ENCODE measurements around the gene ZFAND2A. TPM values are rescaled to one million over a fixed set of nuclear protein-coding genes. Genes with fewer than 3 reads are reported as not detected.
"Not testable (repeated sequence)": the region's sequence is repeated elsewhere in the genome, so short reads cannot be mapped to it uniquely, and the experiment has no call there.

ZFAND2A gene
- total and polyA plus RNA-seq, 12 donors = 11.8 to 54.1 (median 20.2) TPM

DNA sequence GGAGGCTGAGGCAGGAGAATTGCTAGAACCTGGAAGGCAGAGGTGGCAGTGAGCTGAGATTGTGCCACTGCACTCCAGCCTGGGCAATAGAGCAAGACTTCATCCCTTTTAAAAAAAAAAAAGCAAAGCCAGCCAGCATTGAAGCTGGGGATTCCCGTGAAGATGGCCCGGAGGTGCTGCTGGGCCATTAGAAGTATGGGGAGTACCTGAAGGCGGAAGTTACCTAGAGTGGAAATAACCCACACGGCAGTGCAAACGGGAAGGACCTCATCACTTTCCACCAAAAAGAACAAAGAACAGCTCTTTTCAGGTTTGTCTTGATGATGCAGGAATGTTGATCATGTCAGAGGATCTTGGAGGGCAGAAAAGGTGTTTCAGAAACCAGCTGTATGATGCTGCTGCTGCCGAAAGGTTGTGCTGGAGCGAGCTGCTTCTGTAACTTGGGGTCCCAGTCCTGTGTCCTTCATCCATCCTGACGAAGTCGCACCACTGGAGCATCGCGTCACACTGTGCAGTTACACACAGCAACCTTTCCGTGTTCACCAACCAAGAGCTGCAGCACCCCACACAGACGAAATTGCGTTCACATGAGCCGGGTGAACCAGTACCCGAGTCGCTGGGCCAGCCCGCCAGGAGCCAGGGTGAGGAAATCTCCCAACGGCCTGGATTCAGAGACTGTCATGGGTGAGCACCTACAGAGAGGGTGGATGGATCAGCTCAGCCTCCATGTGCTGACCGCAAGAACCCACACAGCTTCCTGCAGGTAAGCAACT lies 8.2 kb downstream of the ZFAND2A start:
- no peaks in the 10 kb centered on the region for H3K4me1 ChIP-seq (replicated peaks in 1 of 2)
- no peaks in the 10 kb centered on the region for H3K9me3 ChIP-seq (replicated peaks in 1 of 3)
- H3K27ac ChIP-seq = no peak overlapping the region
- no peak for TF ChIP-seq POLR2A (IDR thresholded peaks at IDR 0.05)
- TF ChIP-seq, protein P1, sequence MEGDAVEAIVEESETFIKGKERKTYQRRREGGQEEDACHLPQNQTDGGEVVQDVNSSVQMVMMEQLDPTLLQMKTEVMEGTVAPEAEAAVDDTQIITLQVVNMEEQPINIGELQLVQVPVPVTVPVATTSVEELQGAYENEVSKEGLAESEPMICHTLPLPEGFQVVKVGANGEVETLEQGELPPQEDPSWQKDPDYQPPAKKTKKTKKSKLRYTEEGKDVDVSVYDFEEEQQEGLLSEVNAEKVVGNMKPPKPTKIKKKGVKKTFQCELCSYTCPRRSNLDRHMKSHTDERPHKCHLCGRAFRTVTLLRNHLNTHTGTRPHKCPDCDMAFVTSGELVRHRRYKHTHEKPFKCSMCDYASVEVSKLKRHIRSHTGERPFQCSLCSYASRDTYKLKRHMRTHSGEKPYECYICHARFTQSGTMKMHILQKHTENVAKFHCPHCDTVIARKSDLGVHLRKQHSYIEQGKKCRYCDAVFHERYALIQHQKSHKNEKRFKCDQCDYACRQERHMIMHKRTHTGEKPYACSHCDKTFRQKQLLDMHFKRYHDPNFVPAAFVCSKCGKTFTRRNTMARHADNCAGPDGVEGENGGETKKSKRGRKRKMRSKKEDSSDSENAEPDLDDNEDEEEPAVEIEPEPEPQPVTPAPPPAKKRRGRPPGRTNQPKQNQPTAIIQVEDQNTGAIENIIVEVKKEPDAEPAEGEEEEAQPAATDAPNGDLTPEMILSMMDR (IDR thresholded peaks at IDR 0.05) = no peak
- H3K36me3 ChIP-seq (replicated peaks in 1 of 2) = peaks cover 0 to 56% of the 10 kb centered on the region in 2 donors
- no peak for DNase-seq
- no peaks in the 10 kb centered on the region for H3K27me3 ChIP-seq
- intact Hi-C loops (cut with DNase I) = no loop called here
- WGBS, 4 donors = 89 to 92% (median 91%) methylated on average over 19 to 20 of the region's 20 CpGs
- no peak overlapping the region for H3K4me3 ChIP-seq

DNA sequence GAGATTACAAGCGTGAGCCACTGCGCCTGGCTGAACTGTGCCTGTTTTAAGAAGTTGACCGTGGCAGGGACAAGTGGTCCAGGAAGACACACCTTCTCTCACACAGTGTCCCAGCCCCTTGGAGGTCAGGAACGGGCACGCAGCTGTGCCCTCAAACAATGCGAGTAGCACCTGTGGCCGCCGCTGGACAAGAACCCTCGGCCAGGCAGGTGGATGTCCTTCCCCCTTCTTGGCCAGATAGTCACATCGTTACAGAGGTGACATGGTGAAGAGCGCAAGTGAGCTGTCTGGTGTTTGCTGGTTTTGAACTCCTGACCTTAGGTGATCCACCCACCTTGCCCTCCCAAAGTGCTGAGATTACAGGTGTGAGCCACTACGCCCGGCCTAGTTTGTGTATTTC lies 8.8 kb downstream of the ZFAND2A start:
- DNase-seq = no peak
- no peaks in the 10 kb centered on the region for H3K27me3 ChIP-seq
- intact Hi-C loops (cut with DNase I) = no loop called here
- no peaks in the 10 kb centered on the region for H3K9me3 ChIP-seq (replicated peaks in 1 of 3)
- TF ChIP-seq POLR2A (IDR thresholded peaks at IDR 0.05) = no peak
- TF ChIP-seq, protein P1 (IDR thresholded peaks at IDR 0.05) = no peak
- no peak overlapping the region for H3K27ac ChIP-seq
- no peak overlapping the region for H3K4me3 ChIP-seq
- 92 to 100% (median 95%) methylated on average over 2 to 13 of the region's 13 CpGs for WGBS, 4 donors
- H3K36me3 ChIP-seq (replicated peaks in 1 of 2) = peaks cover 0 to 51% of the 10 kb centered on the region in 2 donors
- H3K4me1 ChIP-seq (replicated peaks in 1 of 2) = no peaks in the 10 kb centered on the region

DNA sequence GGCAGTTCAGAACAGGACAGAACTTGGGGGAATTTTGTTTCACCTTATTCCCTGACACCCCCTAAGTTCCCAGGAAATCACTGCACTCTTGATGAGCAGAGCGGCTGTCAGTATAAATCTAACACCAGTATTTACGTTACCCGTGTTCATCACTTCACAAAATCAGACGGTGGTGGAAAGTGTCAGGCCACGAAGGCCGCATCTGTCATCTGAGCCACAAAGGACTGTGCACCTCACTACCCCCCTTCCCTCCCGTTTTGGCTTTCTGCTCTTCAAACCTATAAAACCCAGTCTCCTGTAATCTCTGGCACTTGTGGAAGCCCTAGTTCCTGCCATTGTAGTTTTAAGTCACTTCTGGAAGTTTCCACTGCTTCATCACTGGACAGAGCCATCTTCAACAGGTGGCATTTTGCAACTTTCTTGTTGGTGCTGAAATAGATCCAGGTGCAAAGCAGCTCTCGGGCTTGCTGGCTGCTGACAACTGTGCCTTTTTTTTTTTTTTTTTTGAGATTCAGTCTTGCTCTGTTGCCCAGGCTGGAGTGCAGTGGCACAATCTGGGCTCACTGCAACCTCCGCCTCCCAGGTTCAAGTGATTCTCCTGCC lies 9.5 kb downstream of the ZFAND2A start:
- WGBS, 4 donors = 78 to 83% (median 81%) methylated on average over 9 of the region's 9 CpGs
- intact Hi-C loops (cut with DNase I) = no loop called here
- no peak overlapping the region for H3K4me3 ChIP-seq

DNA sequence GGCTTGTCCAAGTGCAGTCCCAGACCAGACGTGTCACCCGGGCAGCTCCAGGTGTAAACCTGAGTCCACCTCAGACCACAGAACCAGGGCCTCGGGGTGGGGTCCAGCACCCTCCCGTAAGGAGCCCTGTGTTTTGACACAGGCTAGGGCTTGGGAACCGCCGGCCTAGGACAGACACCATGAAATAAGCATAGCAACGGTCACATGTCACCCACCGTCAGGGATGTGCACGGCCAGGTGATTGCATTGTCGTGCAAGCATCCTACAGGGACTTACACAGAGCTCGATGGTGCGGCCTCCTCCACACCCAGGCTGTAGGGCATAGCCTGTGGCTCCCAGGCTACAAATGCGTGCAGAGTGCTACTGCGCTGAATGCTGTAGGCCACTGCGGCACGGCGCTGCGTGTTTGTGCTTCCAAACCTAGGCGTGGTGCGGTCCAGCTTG lies 10.6 kb downstream of the ZFAND2A start:
- no peak for DNase-seq
- no peaks in the 10 kb centered on the region for H3K27me3 ChIP-seq
- TF ChIP-seq, protein P1 (IDR thresholded peaks at IDR 0.05) = no peak
- no peak for TF ChIP-seq POLR2A (IDR thresholded peaks at IDR 0.05)
- WGBS, 4 donors = 90 to 96% (median 93%) methylated on average over 14 to 20 of the region's 20 CpGs
- H3K4me1 ChIP-seq (replicated peaks in 1 of 2) = peaks cover 0 to 1% of the 10 kb centered on the region in 2 donors
- no peaks in the 10 kb centered on the region for H3K9me3 ChIP-seq (replicated peaks in 1 of 3)
- no peak overlapping the region for H3K4me3 ChIP-seq
- H3K36me3 ChIP-seq (replicated peaks in 1 of 2) = peaks cover 0 to 36% of the 10 kb centered on the region in 2 donors
- intact Hi-C loops (cut with DNase I) = no loop called here
- no peak overlapping the region for H3K27ac ChIP-seq

More for the DNA sequence above, 9.5 kb downstream of the ZFAND2A start:
- peaks cover 0 to 47% of the 10 kb centered on the region in 2 donors for H3K36me3 ChIP-seq (replicated peaks in 1 of 2)
- no peak for TF ChIP-seq POLR2A (IDR thresholded peaks at IDR 0.05)
- TF ChIP-seq, protein P1 (IDR thresholded peaks at IDR 0.05) = no peak
- DNase-seq = no peak
- no peaks in the 10 kb centered on the region for H3K4me1 ChIP-seq (replicated peaks in 1 of 2)
- H3K9me3 ChIP-seq (replicated peaks in 1 of 3) = no peaks in the 10 kb centered on the region
- no peak overlapping the region for H3K27ac ChIP-seq
- no peaks in the 10 kb centered on the region for H3K27me3 ChIP-seq

DNA sequence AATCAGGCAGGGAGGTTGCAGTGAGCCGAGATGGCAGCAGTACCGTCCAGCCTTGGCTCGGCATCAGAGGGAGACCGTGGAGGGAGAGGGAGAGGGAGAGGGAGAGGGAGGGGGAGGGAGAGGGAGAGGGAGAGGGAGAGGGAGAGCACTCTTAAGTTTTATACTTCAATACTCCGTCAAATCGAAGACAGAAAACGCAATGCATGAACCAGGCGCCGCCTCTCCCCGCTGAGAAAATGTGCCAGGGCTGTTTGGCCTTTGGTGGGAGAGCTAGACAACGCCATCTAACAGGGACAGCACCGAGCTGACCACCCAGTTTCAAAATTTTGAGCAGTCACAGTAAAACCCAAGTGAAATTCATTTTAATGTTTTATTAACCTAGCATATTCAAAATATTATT lies 12.1 kb downstream of the ZFAND2A start:
- H3K27me3 ChIP-seq; intact Hi-C loops (cut with DNase I); H3K4me1 ChIP-seq (replicated peaks in 1 of 2); H3K4me3 ChIP-seq; DNase-seq; H3K27ac ChIP-seq; H3K9me3 ChIP-seq (replicated peaks in 1 of 3): not testable (repeated sequence)
- H3K36me3 ChIP-seq (replicated peaks in 1 of 2) = peaks cover 0 to 21% of the 10 kb centered on the region in 2 donors
- 90 to 94% (median 92%) methylated on average over 8 of the region's 12 CpGs for WGBS, 4 donors
